CD4-positive, alpha-beta T cell (primary cell): Measurements from ENCODE around the gene ZFPM1. TPM values are rescaled to one million over a fixed set of nuclear protein-coding genes. Genes with fewer than 3 reads are reported as not detected.

ENCODE experiments used
- ATAC-seq: fragments of 200-7000 bp; cut with Tn5 transposase; one replicate; pipeline ENCODE4 v1.10.0; 2022; ENCODE audit warnings: mild to moderate bottlenecking; ENCODE audit not compliant: poor library complexity
- CTCF ChIA-PET: fragments of 350-600 bp; sonication (Branson Sonifier 250); formaldehyde crosslinking; loops from one replicate; lab custom pipeline; 2021; ENCODE audit warnings: antibody characterized with exemption, inconsistent platforms; lab: Charles Lee
- POLR2A ChIA-PET: fragments of 350-600 bp; sonication (Branson Sonifier 250); formaldehyde crosslinking; loops from one replicate; lab custom pipeline; 2021; ENCODE audit warnings: antibody characterized with exemption, inconsistent platforms; lab: Charles Lee
- DNase-seq, 14 experiments: peaks; one replicate each; pipeline ENCODE4 v3.0.0-alpha.2; 2013 to 2020; ENCODE audit warnings: mixed read lengths in 2 of 14
- H3K27ac ChIP-seq, 2 donors: one replicate each; pipeline versions ENCODE4 v1.5.1 to v1.7.0; 2013; ENCODE audit warnings: low read length in 2 of 2, low read depth in 1 of 2, mild to moderate bottlenecking in 1 of 2
- H3K27me3 ChIP-seq, 2 experiments: 1 replicate in 1 of 2; 2 replicates in 1 of 2; pipeline versions ENCODE4 v1.6.1 to v1.7.0; 2013; ENCODE audit warnings: low read length in 2 of 2, control low read depth in 1 of 2, mild to moderate bottlenecking in 1 of 2, moderate library complexity in 1 of 2; ENCODE audit not compliant: insufficient read depth in 2 of 2, control insufficient read depth in 1 of 2
- H3K36me3 ChIP-seq: one replicate; pipeline ENCODE4 v1.6.1; 2013; ENCODE audit warnings: low read length, control low read depth; ENCODE audit not compliant: insufficient read depth
- H3K4me1 ChIP-seq: one replicate; pipeline ENCODE4 v1.6.1; 2013; ENCODE audit warnings: low read length, control low read depth; ENCODE audit not compliant: insufficient read depth
- H3K4me3 ChIP-seq: one replicate; pipeline ENCODE4 v1.5.1; 2013; ENCODE audit warnings: mild to moderate bottlenecking, low read length, moderate library complexity
- H3K9me3 ChIP-seq, 2 experiments: 1 replicate in 1 of 2; 2 replicates in 1 of 2; pipeline versions ENCODE4 v1.6.1 to v1.7.0; 2013; ENCODE audit warnings: low read length in 2 of 2, mild to moderate bottlenecking in 2 of 2, control low read depth in 1 of 2, moderate library complexity in 1 of 2; ENCODE audit not compliant: control insufficient read depth in 1 of 2, insufficient read depth in 1 of 2
- H3K27ac Mint-ChIP-seq: one replicate; pipeline ENCODE4 v1.8.0; 2020; ENCODE audit warnings: mixed read lengths
- H3K27me3 Mint-ChIP-seq: one replicate; pipeline ENCODE4 v1.8.0; 2021; ENCODE audit warnings: mixed read lengths
- H3K36me3 Mint-ChIP-seq: one replicate; pipeline ENCODE4 v1.8.0; 2021; ENCODE audit warnings: low read depth, mixed read lengths
- H3K4me1 Mint-ChIP-seq: one replicate; pipeline ENCODE4 v1.8.0; 2021; ENCODE audit warnings: low read depth, mixed read lengths
- H3K4me3 Mint-ChIP-seq: one replicate; pipeline ENCODE4 v1.8.0; 2020; ENCODE audit warnings: mild to moderate bottlenecking, mixed read lengths
- H3K9me3 Mint-ChIP-seq: one replicate; pipeline ENCODE4 v1.8.0; 2020; ENCODE audit warnings: mixed read lengths
- intact Hi-C, 2 experiments: fragments of 100-400 bp; cut with DNase I in 1 of 2; cut with micrococcal nuclease in 1 of 2; formaldehyde crosslinking; loops; one replicate each; pipeline versions ENCODE4 v1.15.1 to v1.9.0; 2023 to 2025; cut with DNase I, micrococcal nuclease
- total RNA-seq, 174 experiments: library from RNA in 2 of 174; stranded (reverse) in 2 of 174; gene quantifications; one replicate each; pipeline ENCODE4 v1.2.3 and lab custom pipeline; 2021 to 2026
- TF ChIP-seq, protein P1 (sequence below): fragments of 200-600 bp; IDR thresholded peaks from one replicate; pipeline ENCODE4 v1.8.0; 2022; ENCODE audit warnings: antibody characterized with exemption, mild to moderate bottlenecking

The ZFPM1 gene
- total RNA-seq, 2 experiments from 2014 or later, result 22.8 to 24.2 TPM

DNA sequence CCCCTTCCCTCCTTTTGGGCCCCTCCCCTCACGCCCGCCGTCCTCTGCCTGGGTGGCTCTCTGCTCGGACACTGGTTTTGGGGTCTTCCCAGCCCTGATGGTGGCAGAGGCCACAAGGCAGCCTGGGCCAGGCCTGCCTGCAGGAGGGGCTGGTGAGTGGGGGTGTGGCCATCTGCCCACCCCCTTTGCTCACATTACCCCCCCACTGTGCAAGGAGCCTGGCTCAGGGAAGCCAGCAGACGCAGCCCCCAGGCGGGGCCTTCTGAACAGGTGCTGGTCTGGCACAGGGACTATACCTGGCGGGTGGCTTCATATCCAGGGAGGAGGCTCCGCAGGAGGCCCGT, 10.7 kb upstream of the ZFPM1 start:
- H3K9me3 Mint-ChIP-seq, result no peaks in the 10 kb centered on the region
- no peak for ATAC-seq
- no peaks in the 10 kb centered on the region for H3K4me1 Mint-ChIP-seq
- TF ChIP-seq, protein P1, sequence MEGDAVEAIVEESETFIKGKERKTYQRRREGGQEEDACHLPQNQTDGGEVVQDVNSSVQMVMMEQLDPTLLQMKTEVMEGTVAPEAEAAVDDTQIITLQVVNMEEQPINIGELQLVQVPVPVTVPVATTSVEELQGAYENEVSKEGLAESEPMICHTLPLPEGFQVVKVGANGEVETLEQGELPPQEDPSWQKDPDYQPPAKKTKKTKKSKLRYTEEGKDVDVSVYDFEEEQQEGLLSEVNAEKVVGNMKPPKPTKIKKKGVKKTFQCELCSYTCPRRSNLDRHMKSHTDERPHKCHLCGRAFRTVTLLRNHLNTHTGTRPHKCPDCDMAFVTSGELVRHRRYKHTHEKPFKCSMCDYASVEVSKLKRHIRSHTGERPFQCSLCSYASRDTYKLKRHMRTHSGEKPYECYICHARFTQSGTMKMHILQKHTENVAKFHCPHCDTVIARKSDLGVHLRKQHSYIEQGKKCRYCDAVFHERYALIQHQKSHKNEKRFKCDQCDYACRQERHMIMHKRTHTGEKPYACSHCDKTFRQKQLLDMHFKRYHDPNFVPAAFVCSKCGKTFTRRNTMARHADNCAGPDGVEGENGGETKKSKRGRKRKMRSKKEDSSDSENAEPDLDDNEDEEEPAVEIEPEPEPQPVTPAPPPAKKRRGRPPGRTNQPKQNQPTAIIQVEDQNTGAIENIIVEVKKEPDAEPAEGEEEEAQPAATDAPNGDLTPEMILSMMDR, result no peak
- H3K27ac Mint-ChIP-seq, result no peak overlapping the region
- H3K36me3 Mint-ChIP-seq, result no peaks in the 10 kb centered on the region
- peak in 1 of 14 experiments; percentile 45 for DNase-seq
- Histone ChIP-seq H3K4me3 (no peak overlapping the region), H3K36me3 (no peaks in the 10 kb centered on the region), H3K9me3 (peaks cover 0 to 8% of the 10 kb centered on the region in 2 experiments), H3K27ac (no peak overlapping the region), H3K27me3 (no peaks in the 10 kb centered on the region), H3K4me1 (peaks cover 11% of the 10 kb centered on the region)
- intact Hi-C loops, result loop anchor here in 1 of 2 experiments (2.0 kb wide), 1 partner anchor 724 kb away; no protein-coding TSS in a partner anchor
- POLR2A ChIA-PET, result no interaction called here
- no peak overlapping the region for H3K4me3 Mint-ChIP-seq
- CTCF ChIA-PET, result no interaction called here
- no peaks in the 10 kb centered on the region for H3K27me3 Mint-ChIP-seq

DNA sequence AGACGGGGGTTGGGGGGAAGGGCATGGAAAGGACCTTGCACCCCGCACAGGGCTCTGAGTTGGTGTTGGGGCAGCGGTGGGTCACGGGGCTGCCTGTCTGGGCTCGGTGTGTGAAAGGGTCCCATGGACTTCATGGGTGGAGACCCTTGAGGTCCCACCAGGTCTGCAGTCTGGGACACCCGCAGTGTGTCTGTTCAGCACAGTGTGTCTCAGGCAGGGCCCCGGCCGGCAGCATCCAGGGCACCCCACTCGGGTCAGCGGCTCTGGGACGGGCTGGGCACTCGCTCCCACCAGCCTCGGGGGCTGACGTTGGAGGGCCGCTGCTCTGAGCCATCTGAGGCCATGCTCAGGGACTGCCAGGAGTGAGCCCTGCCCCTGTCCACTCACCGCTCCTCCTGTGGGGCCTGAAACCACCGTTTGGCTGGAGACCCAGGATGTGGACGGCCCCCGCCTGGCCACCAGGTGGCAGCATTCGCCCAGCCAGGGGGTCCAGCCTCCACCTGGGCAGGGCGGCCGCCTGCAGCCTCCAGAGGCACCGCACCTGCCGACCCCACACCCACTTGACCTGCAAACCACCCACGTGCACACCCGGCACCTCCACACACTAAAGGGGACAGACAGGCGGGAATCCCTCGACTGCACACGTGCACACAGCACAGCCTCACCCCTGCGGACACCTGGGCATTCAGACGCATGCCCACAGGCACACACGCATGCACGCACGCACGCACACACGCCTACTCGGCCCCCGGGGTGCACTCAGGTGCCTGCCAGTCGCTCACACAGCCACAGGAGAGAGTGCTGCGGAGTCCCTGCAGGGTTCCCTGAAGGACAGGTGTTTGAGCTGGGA, 10.1 kb upstream of the ZFPM1 start:
- H3K27me3 ChIP-seq, result no peaks in the 10 kb centered on the region
- Mint-ChIP-seq H3K4me1 (no peaks in the 10 kb centered on the region), H3K27ac (no peak overlapping the region), H3K36me3 (no peaks in the 10 kb centered on the region), H3K4me3 (no peak overlapping the region), H3K9me3 (no peaks in the 10 kb centered on the region), H3K27me3 (no peaks in the 10 kb centered on the region)
- intact Hi-C loops, result loop anchor here (1.0 to 2.0 kb wide), 4 partner anchors 62 to 724 kb away; no protein-coding TSS in a partner anchor
- ATAC-seq (peak; percentile 88), DNase-seq (peak; percentile 60 to 90 (median 78))
- H3K36me3 ChIP-seq, result no peaks in the 10 kb centered on the region
- TF ChIP-seq, protein P1, result peak; percentile 94
- no peak overlapping the region for H3K27ac ChIP-seq
- no peak overlapping the region for H3K4me3 ChIP-seq
- ChIA-PET POLR2A (no interaction called here), CTCF (interaction anchor here (1.0 to 1.7 kb wide), 2 partner anchors 9 to 118 kb away, joined by 3 to 4 read pairs; partner anchors contain the start of gene ZFPM1)
- peaks cover 8% of the 10 kb centered on the region for H3K4me1 ChIP-seq
- peaks cover 0 to 8% of the 10 kb centered on the region in 2 experiments for H3K9me3 ChIP-seq

DNA sequence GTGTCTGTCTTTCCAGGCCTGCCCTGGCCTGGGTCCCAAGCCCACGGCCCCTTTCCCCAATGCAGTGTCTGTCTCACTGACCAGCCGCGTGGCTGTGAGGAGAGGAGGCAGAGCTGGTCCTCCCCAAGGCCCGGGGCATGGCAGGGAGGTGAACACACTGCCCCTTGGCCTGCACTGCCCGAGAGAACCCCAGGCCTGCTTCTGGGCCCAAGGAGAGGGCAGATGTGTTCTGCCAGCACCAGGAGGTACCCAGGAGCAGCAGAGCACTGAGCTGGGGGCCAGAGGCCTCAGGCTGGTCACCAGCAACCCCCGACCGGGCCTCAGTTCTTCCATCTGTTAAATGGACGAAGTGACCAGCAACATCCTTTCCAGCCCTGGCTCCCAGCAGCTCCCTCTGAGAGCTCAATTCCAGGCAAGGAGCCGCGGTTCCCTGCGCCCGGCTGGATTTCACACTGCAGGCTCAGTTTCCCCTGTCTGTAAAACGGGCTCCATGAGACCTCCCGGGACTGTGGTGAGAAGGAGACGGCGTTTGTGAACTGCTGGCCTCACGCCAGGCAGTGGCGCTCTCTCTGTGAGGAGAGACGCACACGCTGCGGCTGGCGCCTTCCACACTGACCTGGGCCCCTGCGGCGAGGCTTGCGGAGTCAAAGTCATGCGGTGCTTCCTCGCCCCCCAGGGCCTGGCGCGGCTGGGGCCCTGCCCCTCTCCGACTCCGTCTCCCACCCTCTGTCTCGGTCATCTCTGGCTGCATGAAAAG, 8.1 kb upstream of the ZFPM1 start:
- Mint-ChIP-seq H3K4me1 (no peaks in the 10 kb centered on the region), H3K27ac (no peak overlapping the region), H3K9me3 (no peaks in the 10 kb centered on the region), H3K36me3 (no peaks in the 10 kb centered on the region), H3K4me3 (no peak overlapping the region), H3K27me3 (no peaks in the 10 kb centered on the region)
- TF ChIP-seq, protein P1, result no peak
- ChIA-PET CTCF (interaction anchor here (1.7 kb wide), 1 partner anchor 7 kb away, joined by 3 read pairs; the partner anchor contains the start of gene ZFPM1), POLR2A (no interaction called here)
- DNase-seq (no peak), ATAC-seq (no peak)
- no peak overlapping the region for H3K27ac ChIP-seq
- H3K36me3 ChIP-seq, result no peaks in the 10 kb centered on the region
- intact Hi-C loops, result no loop called here
- H3K4me1 ChIP-seq, result peaks cover 8% of the 10 kb centered on the region
- peaks cover 0 to 4% of the 10 kb centered on the region in 2 experiments for H3K9me3 ChIP-seq
- no peak overlapping the region for H3K4me3 ChIP-seq
- no peaks in the 10 kb centered on the region for H3K27me3 ChIP-seq
